Regular cardiac myocyte (primary cell): ENCODE data around the gene ZNF785. TPM values are rescaled to one million over a fixed set of nuclear protein-coding genes. Genes with fewer than 3 reads are reported as not detected.

ENCODE experiments used
- total RNA-seq: library from RNA; depleted of rRNA; stranded (reverse); fragments of >200 nt; gene quantifications from 2 replicates; pipeline ENCODE4 v1.2.3, GENCODE V29; 2014

ZNF785 gene
- total RNA-seq = 7.3 and 8.1 TPM in 2 replicates

DNA sequence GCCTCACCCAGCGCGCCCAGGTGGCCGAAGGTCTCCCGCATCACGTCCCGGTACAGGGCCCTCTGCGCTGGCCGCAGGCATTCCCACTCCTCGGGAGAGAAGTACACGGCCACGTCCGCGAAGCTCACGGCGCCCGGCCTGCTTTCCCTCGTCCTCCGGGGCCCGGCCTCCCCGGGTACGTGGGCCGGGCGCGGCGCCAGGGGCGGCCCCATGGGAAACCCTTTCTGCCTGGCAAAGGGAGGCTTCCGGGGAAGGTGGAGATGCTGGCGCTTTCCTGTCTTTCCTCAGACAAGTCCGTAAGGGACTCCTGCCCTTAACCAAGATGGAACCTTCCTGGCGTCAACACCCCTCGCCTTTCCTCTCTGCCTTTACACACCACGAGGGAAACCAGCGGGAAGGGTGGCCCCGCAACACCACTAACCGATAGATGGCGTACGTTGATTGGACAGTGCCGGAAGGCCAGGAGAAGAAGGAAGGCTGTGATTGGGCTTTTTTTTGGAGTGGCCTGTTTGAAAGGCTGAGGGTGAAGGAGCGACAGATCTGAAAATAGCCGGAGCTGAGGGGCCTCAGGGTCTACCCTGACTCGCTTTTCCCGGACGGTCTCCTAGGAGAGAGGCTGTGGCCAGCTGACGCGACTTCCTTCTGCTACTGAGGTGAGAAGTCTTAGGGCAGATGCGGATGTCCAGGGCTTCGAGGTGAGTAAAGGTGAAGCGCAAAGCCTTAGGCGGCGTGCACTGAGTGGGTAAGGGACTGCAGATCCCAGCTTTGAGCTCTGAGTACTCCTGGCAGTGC, at the start of gene ZNF785:
ZNF785 (minus strand) TSS at position 298 of the 792 bp plus-strand sequence; CDS start at position 212, 86 bp downstream.

DNA sequence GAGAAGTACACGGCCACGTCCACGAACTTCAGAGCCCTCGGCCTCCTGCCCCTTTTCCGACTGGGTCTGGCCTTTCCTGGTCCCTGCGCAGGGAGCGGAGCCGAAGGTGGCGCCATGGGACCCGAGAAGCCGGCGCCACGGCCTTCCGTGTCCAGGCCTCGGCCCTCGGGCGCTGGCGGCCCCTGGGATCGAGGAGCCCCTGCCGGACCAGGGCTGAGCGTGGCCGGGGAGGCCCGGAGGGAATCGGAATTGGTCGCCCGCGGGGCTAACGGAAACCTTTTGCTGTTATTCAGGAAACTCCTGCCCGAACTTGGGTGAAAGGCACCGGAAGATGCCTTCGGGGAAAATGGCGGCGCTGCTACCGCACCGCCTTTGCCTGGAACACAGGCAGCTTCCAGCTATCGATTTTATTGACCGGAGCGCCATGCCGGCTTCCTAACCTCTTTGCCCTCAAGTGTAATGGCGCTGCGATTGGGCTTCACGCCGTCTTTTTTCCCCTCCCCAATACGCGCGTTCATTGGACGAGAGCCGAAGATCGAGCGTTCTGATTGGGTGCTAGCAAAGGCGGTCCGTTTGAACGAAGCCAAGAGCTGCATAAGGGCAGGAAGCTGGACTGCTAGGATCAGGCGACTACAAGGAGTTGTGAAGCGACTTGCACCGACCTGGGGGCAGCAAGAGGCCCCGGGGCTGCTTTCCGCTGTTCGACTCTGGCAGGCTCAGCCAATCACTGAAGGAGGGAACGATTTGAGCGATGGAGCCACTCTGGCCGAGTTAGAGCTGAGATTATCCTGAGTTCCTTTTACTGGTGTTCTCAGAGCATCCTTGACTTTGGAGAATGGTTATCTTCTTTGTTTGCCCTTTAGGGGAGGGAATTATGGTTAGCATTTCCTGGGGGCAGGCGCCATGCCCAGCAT, 24.7 kb upstream of the ZNF785 start, which contains the start of gene ZNF689:
ZNF689 (minus strand) TSS at position 464 of the 914 bp plus-strand sequence; CDS start at position 116, 348 bp downstream.

DNA sequence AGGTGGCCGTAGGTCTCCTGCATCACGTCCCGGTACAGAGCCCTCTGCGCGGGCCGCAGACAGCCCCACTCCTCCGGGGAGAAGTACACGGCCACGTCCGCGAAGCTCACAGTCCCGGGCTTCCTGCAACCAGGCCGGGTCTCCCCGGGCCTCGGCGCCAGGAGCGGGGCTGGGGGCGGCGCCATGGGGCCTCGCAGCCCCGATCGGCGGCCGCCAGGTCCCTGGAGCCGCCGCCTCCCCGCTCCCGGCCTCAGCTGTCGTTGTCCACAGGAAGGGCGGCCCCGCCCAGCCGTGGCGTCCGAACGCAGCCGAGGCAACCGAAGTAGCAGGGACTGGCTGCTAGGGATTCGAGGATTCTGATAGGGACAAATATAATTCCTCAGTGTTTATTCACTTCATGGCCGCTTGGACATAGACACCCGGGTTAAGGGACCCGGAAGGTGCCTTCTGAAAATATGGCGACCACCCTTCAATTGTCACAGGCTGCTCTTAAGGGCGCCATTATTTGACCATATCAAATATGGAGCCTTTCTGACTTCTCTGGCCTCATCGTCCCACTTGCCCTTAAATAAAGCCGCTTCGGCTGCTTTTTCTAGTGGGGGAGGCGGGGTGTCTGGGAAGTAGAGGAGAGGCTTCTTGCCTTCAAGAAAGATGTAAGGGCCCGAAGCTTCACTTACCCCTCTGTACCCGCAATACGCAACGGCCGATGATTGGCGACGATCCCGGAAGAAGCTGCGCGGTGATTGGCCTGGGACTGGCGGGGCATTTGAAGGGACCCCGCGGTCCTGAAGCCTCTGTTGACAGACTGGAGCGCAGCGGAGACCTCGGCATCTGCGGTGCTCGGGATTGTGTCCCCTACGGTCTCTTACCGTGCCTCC, 13.8 kb downstream of the ZNF785 start, which contains the start of gene ZNF688:
ZNF688 (minus strand) TSS at position 270 of the 878 bp plus-strand sequence; CDS start at position 185, 85 bp downstream.

DNA sequence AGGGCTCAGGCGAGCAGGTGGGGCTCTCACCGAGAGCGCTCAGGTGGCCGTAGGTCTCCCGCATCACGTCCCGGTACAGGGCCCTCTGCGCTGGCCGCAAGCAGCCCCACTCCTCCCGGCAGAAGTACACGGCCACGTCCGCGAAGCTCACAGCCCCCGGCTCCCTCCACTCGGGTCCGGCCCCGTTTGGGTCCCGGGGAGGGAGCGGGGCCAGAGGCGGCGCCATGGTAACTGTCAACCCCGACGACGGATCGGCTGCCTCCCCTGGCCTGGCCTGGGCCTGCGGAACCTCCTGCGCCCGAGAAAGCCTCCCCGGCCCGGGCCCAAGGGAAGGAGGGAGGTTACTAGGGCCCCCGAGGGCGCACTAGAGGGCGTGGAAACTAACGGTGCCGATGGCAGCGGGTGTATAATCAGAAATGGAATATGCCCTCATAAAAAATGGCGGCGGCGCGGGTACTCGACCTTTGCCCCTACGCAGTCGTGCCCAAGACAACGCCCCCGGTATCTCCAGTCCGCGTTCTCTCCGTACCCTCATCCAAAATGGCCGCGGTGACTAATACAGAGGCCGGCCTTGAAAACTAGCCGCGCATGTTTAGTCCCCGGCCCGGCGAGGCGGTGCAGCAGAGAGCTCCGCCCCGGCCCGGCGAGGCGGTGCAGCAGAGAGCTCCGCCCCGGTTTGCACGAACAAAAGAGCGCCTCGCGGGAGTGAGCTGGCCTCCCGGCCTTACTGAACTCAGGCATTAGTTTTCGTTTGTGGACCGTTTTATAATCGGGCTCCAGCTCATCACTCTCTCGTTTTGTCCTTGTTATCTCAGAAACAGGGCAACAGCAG, 27.3 kb downstream of the ZNF785 start, which contains the start of gene ZNF764:
ZNF764 (minus strand) TSS at position 418 of the 832 bp plus-strand sequence; CDS start at position 226, 192 bp downstream.

DNA sequence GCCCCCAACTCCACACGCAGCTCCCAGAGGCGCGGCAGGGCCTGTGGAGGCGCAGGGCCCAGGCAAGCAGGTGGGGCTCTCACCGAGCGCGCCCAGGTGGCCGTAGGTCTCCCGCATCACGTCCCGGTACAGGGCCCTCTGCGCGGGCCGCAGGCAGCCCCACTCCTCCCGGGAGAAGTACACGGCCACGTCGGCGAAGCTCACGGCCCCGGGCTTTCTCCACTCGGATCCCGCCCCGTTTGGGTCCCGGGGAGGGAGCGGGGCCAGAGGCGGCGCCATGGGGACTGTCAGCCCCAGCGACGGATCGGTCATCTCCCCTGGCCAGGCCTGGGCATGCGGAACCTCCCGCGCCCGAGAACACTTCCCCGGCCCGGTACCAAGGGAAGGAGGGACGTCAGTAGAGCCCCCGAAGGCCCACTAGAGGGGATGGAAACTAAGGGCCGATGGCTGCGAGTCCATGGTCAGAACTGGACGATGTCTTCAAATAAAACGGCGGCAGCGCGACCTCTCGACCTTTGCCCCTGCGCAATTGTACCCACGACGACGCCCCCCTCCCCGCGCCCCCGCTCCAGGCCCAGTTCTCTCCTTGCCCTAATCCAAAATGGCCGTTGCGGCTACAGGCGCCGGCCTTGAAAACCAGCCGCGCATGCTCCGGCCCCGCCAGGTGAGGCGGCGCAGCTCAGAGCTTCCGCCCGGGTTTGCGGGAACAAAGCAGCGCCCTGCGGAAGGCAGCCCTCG, 51.0 kb downstream of the ZNF785 start, which contains the start of gene ZNF747:
ZNF747 (minus strand) TSS at position 491 of the 738 bp plus-strand sequence; CDS start at position 312, 179 bp downstream.

Other genes with a start within 250 kb of the ZNF785 start
- gene CD2BP2, start 230.4 kb downstream of the ZNF785 start, total RNA-seq = 27.3 and 45.8 TPM in 2 replicates
- gene TBC1D10B, start 215.2 kb downstream of the ZNF785 start, total RNA-seq = 19.2 and 38.0 TPM in 2 replicates
- not detected in 2 replicates for gene MYL11, start 210.9 kb downstream of the ZNF785 start, total RNA-seq
- not detected in 2 replicates for gene SEPTIN1, start 203.1 kb downstream of the ZNF785 start, total RNA-seq
- gene ZNF48, start 190.3 kb downstream of the ZNF785 start, total RNA-seq = 6.5 and 6.8 TPM in 2 replicates
- gene ZNF771, start 178.1 kb downstream of the ZNF785 start, total RNA-seq = 12.7 and 21.1 TPM in 2 replicates
- gene DCTPP1, start 155.7 kb downstream of the ZNF785 start, total RNA-seq = 10.4 and 38.0 TPM in 2 replicates
- gene SEPHS2, start 139.8 kb downstream of the ZNF785 start, total RNA-seq = 6.5 and 28.4 TPM in 2 replicates
- gene ITGAL, start 113.0 kb downstream of the ZNF785 start, total RNA-seq = not detected in 2 replicates
- gene ZNF768, start 59.1 kb downstream of the ZNF785 start, total RNA-seq = 18.0 and 19.4 TPM in 2 replicates
- gene ZNF747, start 50.8 kb downstream of the ZNF785 start, total RNA-seq = 8.6 and 10.4 TPM in 2 replicates
- gene ZNF764, start 27.3 kb downstream of the ZNF785 start, total RNA-seq = 4.2 and 4.4 TPM in 2 replicates
- 5.6 and 12.7 TPM in 2 replicates for gene ZNF688, start 14.0 kb downstream of the ZNF785 start, total RNA-seq
- gene ZNF689, start 24.7 kb upstream of the ZNF785 start, total RNA-seq = 2.3 and 5.2 TPM in 2 replicates
- gene PRR14, start 65.3 kb upstream of the ZNF785 start, total RNA-seq = 4.4 and 5.9 TPM in 2 replicates
- 12.1 and 22.0 TPM in 2 replicates for gene FBRS, start 72.7 kb upstream of the ZNF785 start, total RNA-seq
- gene SRCAP, start 113.5 kb upstream of the ZNF785 start, total RNA-seq = 19.2 and 24.0 TPM in 2 replicates
- gene PHKG2, start 162.7 kb upstream of the ZNF785 start, total RNA-seq = 14.9 and 18.2 TPM in 2 replicates
- gene CFAP119, start 176.4 kb upstream of the ZNF785 start, total RNA-seq = 1.4 and 2.7 TPM in 2 replicates
- 69.9 and 93.6 TPM in 2 replicates for gene RNF40, start 176.6 kb upstream of the ZNF785 start, total RNA-seq
- gene ZNF629, start 201.5 kb upstream of the ZNF785 start, total RNA-seq = 5.4 and 6.7 TPM in 2 replicates